ENCODE results near the gene SP110. TPM values are rescaled to one million over a fixed set of nuclear protein-coding genes. Genes with fewer than 3 reads are reported as not detected.

Gene SP110
- total and polyA plus RNA-seq, 2 of the 4 experiments (the other 2 are of a cell fraction) = 9.3 to 10.2 TPM

DNA sequence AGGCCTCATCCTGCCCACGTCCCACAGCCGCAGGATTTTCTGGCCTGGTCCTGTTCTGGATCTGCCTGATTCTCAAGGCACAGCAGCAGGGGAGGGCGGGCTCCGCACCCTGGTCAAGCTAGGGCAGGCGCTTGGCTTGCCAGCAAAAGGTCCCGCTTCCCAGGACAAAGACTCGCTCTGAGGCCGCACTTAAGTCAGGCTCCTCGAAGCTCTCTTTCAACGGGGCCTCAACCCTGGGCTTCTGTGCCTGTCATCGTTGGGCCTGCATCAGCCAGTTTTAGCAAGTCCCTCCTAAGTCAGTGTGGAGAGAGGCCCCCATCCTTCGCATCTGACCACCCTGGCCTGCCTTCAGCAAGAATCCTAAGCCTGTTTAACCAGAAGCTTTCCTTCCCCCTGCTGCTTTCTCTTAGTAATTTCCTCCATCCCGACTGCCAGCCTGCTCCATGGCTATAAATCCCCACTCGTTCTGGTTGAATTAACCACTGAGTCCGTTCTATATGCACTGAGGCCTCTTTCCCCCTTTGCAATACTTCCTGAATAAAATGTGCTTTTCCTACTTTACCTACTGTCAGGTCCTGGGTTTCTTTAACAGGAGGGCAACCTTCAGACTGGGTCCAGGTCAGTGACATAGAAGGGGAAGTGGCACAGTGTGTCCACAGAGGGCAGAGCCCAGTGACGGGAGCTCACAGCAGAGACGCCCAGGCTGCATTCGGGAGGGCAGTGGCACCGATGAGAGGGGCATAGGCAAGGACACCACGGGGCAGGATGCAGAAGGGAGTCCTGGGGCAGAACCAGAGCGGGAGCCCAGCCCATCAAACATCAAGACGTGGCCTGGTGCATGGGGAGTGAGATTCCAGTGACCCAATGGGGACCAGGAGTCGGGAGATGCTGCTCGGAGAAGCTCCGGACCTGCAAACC is 62.7 kb downstream of the SP110 start:
- no peaks in the 10 kb centered on the region for H3K36me3 ChIP-seq (ENCODE audit: control insufficient read depth, insufficient read depth, low read length)
- H2BK5ac ChIP-seq (ENCODE audit: low read depth, low read length, poor library complexity, severe bottlenecking) = no peak overlapping the region
- H2BK15ac ChIP-seq (ENCODE audit: low read depth, low read length) = no peak overlapping the region
- no peaks in the 10 kb centered on the region for H3K79me1 ChIP-seq (ENCODE audit: low read depth in 1 of 2, low read length in 2 of 2)
- no peak overlapping the region for H2AK5ac ChIP-seq (ENCODE audit: low read depth, low read length)
- no peaks in the 10 kb centered on the region for H3K4me1 ChIP-seq (ENCODE audit: control insufficient read depth, insufficient read depth, low read length)
- ATAC-seq (ENCODE audit: low read depth) (no peak), DNase-seq (no peak)
- H3K9me1 ChIP-seq (ENCODE audit: insufficient read depth, low read length) = no peaks in the 10 kb centered on the region
- H3K56ac ChIP-seq (ENCODE audit: extremely low read depth, insufficient read depth, low read length) = no peak overlapping the region
- TF ChIP-seq SMC3 (IDR thresholded peaks at IDR 0.05; ENCODE audit: low read depth, low read length) = no peak
- no peak for TF ChIP-seq CEBPB (IDR thresholded peaks at IDR 0.05; ENCODE audit: low read depth, low read length)
- no peak for TF ChIP-seq MXI1 (IDR thresholded peaks at IDR 0.05; ENCODE audit: borderline replicate concordance, low read depth, low read length)
- TF ChIP-seq RAD21 (IDR thresholded peaks at IDR 0.05; ENCODE audit: low read length) = no peak
- no peak for TF ChIP-seq FOS (IDR thresholded peaks at IDR 0.05; ENCODE audit: low read depth, low read length)
- no peak for TF ChIP-seq NFE2L2 (IDR thresholded peaks at IDR 0.05; ENCODE audit: low read depth, low read length)
- TF ChIP-seq BHLHE40 (IDR thresholded peaks at IDR 0.05; ENCODE audit: low read depth, low read length) = no peak
- TF ChIP-seq CHD1 (IDR thresholded peaks at IDR 0.05; ENCODE audit: low read depth, low read length) = no peak
- no peak overlapping the region for H4K5ac ChIP-seq (ENCODE audit: low read depth, low read length)
- H3K9ac ChIP-seq (ENCODE audit: low read depth, low read length) = no peak overlapping the region; the same call in 1 of the 2 replicates
- H4K20me1 ChIP-seq (ENCODE audit: insufficient read depth, low read length) = no peaks in the 10 kb centered on the region
- no peak overlapping the region for H4K91ac ChIP-seq (ENCODE audit: insufficient read depth, low read depth, low read length)
- peaks cover 2% of the 10 kb centered on the region; the same call in 1 of the 2 replicates for H3K9me3 ChIP-seq (ENCODE audit: control insufficient read depth, insufficient read depth, low read length)
- H2BK20ac ChIP-seq (ENCODE audit: low read depth, low read length) = no peak overlapping the region
- intact Hi-C loops (cut with micrococcal nuclease) = no loop called here
- in situ Hi-C loops (cut with MboI; ENCODE audit: low sequenced_read_pairs) = loop anchor here (25.0 kb wide), 1 partner anchor 345 kb away; no protein-coding TSS in a partner anchor
- dilution Hi-C loops (cut with HindIII; ENCODE audit: low sequenced_read_pairs, unreplicated experiment) = no loop called here
- no peaks in the 10 kb centered on the region for H3K27me3 ChIP-seq (ENCODE audit: control insufficient read depth, insufficient read depth, low read length)
- no peak overlapping the region for H3K18ac ChIP-seq (ENCODE audit: low read depth, low read length)
- H2AFZ ChIP-seq (replicated peaks; ENCODE audit: low read length, poor library complexity) = peak overlapping the region; percentile 26
- no peak overlapping the region for H2BK120ac ChIP-seq (ENCODE audit: low read depth, low read length)
- H3K4ac ChIP-seq (ENCODE audit: low read depth, low read length) = no peak overlapping the region
- ChIA-PET CTCF (no interaction called here), POLR2A (ENCODE audit: unreplicated experiment) (no interaction called here)
- H2AK9ac ChIP-seq (replicated peaks; ENCODE audit: low read depth, low read length, poor library complexity) = no peak overlapping the region
- no peak overlapping the region for H3K4me3 ChIP-seq (ENCODE audit: insufficient read depth, low read depth, low read length)
- no peak overlapping the region for H3K14ac ChIP-seq (replicated peaks; ENCODE audit: low read depth, low read length)
- H3K4me2 ChIP-seq (ENCODE audit: low read depth, low read length) = no peak overlapping the region
- no peak overlapping the region for H4K8ac ChIP-seq (ENCODE audit: low read depth in 2 of 2, low read length in 2 of 2)
- H3K27ac ChIP-seq (ENCODE audit: insufficient read depth, low read length) = no peak overlapping the region
- H3K23ac ChIP-seq (ENCODE audit: low read depth, low read length) = no peak overlapping the region
- BruUV-seq (replicated peaks) = no TSS peak
- 85% methylated on average over 12 of the region's 25 CpGs; no CpG with 5 or more reads in 1 of the 2 experiments for WGBS, 2 experiments (ENCODE audit: extremely low coverage in 2 of 2, insufficient read length in 1 of 2)
